Activated CD8-positive, alpha-beta memory T cell treated with anti-CD3 and anti-CD28 coated beads, Interleukin-2, amount 10 ng/mL, durations not matched to agents 7 days and 5 days (primary cell): ENCODE results near the gene IFNG-AS1. TPM values are rescaled to one million over a fixed set of nuclear protein-coding genes. Genes with fewer than 3 reads are reported as not detected.

Experiments
- ATAC-seq: fragments of 150-1000 bp; cut with Tn5 transposase; one replicate; pipeline ENCODE4 v1.10.0; 2021; ENCODE audit warnings: moderate library complexity
- CTCF ChIA-PET: fragments of 350-600 bp; sonication (Branson Sonifier 250); formaldehyde crosslinking; loops from one replicate; lab custom pipeline; 2021; ENCODE audit warnings: antibody characterized with exemption; lab: Charles Lee
- DNase-seq: peaks from one replicate; pipeline ENCODE4 v3.0.0-alpha.2; 2020
- H3K27ac Mint-ChIP-seq: one replicate; pipeline ENCODE4 v1.8.0; 2021; ENCODE audit warnings: mild to moderate bottlenecking, mixed read lengths
- H3K27me3 Mint-ChIP-seq: one replicate; pipeline ENCODE4 v1.8.0; 2021; ENCODE audit warnings: mixed read lengths
- H3K36me3 Mint-ChIP-seq: one replicate; pipeline ENCODE4 v1.8.0; 2021; ENCODE audit warnings: mild to moderate bottlenecking, mixed read lengths
- H3K4me1 Mint-ChIP-seq: one replicate; pipeline ENCODE4 v1.8.0; 2021; ENCODE audit warnings: mixed read lengths
- H3K4me3 Mint-ChIP-seq: one replicate; pipeline ENCODE4 v1.8.0; 2021; ENCODE audit warnings: mild to moderate bottlenecking, moderate library complexity, mixed read lengths
- H3K9me3 Mint-ChIP-seq: one replicate; pipeline ENCODE4 v1.8.0; 2022; ENCODE audit warnings: low read depth, mixed read lengths
- total RNA-seq, 2 experiments: library from RNA; stranded (reverse); gene quantifications; one replicate each; pipeline ENCODE4 v1.2.3, GENCODE V29; 2021

Gene IFNG-AS1
- total RNA-seq, 2 experiments from 2014 or later, result 0.38 TPM; not detected in 1

DNA sequence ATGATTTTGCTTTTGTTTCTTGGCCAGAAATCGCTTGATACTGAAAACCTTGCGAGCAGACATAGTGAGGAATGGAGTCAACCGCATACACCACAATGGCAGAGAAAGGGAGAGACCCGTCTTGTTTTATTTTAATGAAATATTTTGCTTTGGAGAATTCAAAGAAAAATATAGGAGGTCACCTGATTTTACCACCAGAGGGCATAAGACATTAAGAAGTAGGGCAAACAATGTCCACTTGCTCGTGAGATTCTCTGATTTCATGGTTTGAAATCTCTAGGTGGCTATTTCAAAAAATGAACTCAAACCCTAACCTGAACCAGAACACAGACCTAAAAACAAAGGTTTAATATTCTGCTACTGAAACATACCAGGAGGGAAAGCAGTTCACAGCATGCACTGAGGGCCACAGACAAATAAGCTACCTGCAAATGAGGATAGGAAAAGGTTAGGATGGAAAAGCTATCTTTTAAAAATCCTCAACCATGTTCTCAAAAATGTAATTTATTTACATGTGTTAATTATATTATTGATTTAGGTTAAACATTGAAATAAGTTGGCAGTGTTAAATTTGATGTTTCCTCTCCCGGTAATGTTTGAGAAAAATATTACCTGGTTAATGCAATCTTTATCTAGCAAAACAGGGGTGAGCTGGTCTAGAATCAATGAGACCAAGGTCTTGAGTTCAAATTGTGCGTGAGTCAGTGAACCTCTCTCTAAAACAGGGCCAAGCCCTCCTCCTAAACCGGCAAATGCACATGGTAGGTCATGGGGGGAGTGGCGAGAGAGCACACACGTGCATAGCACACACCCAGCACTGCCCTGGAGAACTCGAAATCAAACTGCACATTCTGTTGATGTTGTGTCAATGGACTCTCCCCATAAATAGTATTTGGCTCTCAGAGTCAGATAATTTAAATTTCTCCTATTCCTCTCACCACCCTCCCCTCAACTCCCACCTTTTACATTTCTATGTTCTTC is 12.5 kb downstream of the IFNG-AS1 start:
- CTCF ChIA-PET, result interaction anchor here (0.7 to 3.7 kb wide), 12 partner anchors 8 to 319 kb away, joined by 3 to 20 read pairs (median 4); partner anchors contain the start of genes IFNG and IFNG-AS1
- H3K4me1 Mint-ChIP-seq, result peaks cover 19% of the 10 kb centered on the region
- ATAC-seq, result peak; percentile 23
- DNase-seq, result no peak
- no peak overlapping the region for H3K4me3 Mint-ChIP-seq
- H3K9me3 Mint-ChIP-seq, result no peaks in the 10 kb centered on the region
- no peak overlapping the region for H3K27ac Mint-ChIP-seq
- no peaks in the 10 kb centered on the region for H3K27me3 Mint-ChIP-seq
- peaks cover 3% of the 10 kb centered on the region for H3K36me3 Mint-ChIP-seq

GRCh38 chr12:68003777-68004176 is 14.5 kb downstream of the IFNG-AS1 start:
- CTCF ChIA-PET, result interaction anchor here (1.2 to 3.7 kb wide), 5 partner anchors 10 to 155 kb away, joined by 3 to 20 read pairs (median 3); partner anchors contain the start of gene IFNG
- Mint-ChIP-seq H3K27ac (no peak overlapping the region), H3K36me3 (no peaks in the 10 kb centered on the region), H3K9me3 (no peaks in the 10 kb centered on the region), H3K4me1 (peaks cover 7% of the 10 kb centered on the region), H3K27me3 (no peaks in the 10 kb centered on the region), H3K4me3 (no peak overlapping the region)
- ATAC-seq (no peak), DNase-seq (no peak)

GRCh38 chr12:68007033-68007432 is 17.8 kb downstream of the IFNG-AS1 start:
- Mint-ChIP-seq H3K4me3 (no peak overlapping the region), H3K36me3 (peaks cover 4% of the 10 kb centered on the region), H3K4me1 (peaks cover 17% of the 10 kb centered on the region), H3K27me3 (no peaks in the 10 kb centered on the region), H3K9me3 (no peaks in the 10 kb centered on the region), H3K27ac (no peak overlapping the region)
- ATAC-seq (no peak), DNase-seq (no peak)
- CTCF ChIA-PET, result interaction anchor here (1.3 kb wide), 1 partner anchor 151 kb away, joined by 3 read pairs; no protein-coding TSS in a partner anchor

GRCh38 chr12:68007466-68007865 is 18.2 kb downstream of the IFNG-AS1 start:
- CTCF ChIA-PET, result no interaction called here
- ATAC-seq (no peak), DNase-seq (no peak)
- no peaks in the 10 kb centered on the region for H3K27me3 Mint-ChIP-seq
- peaks cover 4% of the 10 kb centered on the region for H3K36me3 Mint-ChIP-seq
- H3K27ac Mint-ChIP-seq, result no peak overlapping the region
- H3K9me3 Mint-ChIP-seq, result no peaks in the 10 kb centered on the region
- no peak overlapping the region for H3K4me3 Mint-ChIP-seq
- peaks cover 21% of the 10 kb centered on the region for H3K4me1 Mint-ChIP-seq

DNA sequence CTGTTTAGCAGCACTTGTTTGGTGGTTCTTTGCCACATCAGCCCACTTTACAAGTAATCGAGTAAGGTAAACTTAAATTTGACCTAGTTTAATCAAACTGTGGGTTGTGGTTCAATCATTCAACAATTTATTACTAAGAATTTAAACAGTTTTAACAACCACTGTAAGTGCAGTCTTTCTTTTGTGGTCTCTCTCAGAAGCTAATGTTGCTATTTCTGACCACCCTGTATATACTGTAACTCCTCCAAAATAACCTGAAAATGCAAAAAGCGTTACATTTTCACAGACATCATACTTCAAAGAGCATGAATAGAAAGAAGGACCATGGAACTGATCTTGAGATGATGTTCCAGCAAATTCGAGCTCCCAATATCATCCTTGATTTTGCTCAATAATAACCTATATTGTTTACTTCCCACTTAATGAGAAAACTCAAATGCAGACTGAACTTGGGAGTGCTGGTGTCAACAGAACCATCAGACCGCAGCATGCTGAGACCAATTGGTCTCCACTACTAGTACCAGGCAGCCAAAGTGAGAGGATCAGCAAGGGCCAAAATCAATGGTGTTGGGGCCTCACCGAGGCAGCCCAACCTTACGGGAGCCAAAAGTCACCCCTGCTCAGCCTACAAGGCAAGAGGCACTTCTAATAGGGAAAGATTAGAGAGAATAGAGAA is 22.1 kb downstream of the IFNG-AS1 start:
- CTCF ChIA-PET, result interaction anchor here (0.7 to 2.1 kb wide), 9 partner anchors 9 to 209 kb away, joined by 3 to 6 read pairs (median 3); no protein-coding TSS in a partner anchor
- Mint-ChIP-seq H3K27me3 (no peaks in the 10 kb centered on the region), H3K27ac (peak overlapping the region; percentile 71), H3K9me3 (no peaks in the 10 kb centered on the region), H3K4me1 (peaks cover 24% of the 10 kb centered on the region), H3K4me3 (peak overlapping the region; percentile 5), H3K36me3 (peaks cover 4% of the 10 kb centered on the region)
- no peak for DNase-seq
- ATAC-seq, result peak; percentile 45

DNA sequence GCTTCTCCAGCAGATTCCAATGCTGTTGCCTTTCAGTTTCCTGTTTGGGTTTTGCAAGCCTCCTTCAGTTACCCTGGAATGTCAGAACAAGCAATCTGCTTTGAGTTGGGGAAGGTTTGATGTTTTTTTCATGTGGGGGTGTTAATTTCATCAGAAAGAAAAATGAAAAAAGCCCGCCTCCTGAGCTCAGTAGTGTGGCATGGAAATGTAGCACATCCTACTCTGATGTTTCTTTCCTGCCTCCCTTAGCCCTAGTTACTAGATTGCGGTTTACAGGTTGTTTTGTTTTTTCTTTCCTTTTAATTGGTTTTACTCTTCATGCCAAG is 22.6 kb downstream of the IFNG-AS1 start:
- Mint-ChIP-seq H3K27ac (peak overlapping the region; percentile 71), H3K27me3 (no peaks in the 10 kb centered on the region), H3K36me3 (peaks cover 5% of the 10 kb centered on the region), H3K4me3 (peak overlapping the region; percentile 5), H3K4me1 (peaks cover 24% of the 10 kb centered on the region), H3K9me3 (no peaks in the 10 kb centered on the region)
- DNase-seq, result no peak
- peak; percentile 30 for ATAC-seq
- CTCF ChIA-PET, result interaction anchor here (0.7 to 2.1 kb wide), 8 partner anchors 9 to 209 kb away, joined by 3 to 5 read pairs (median 3); no protein-coding TSS in a partner anchor

GRCh38 chr12:68012712-68013111 is 23.5 kb downstream of the IFNG-AS1 start:
- ATAC-seq, result no peak
- Mint-ChIP-seq H3K4me1 (peaks cover 24% of the 10 kb centered on the region), H3K36me3 (peaks cover 10% of the 10 kb centered on the region), H3K27ac (no peak overlapping the region), H3K9me3 (no peaks in the 10 kb centered on the region), H3K4me3 (no peak overlapping the region), H3K27me3 (no peaks in the 10 kb centered on the region)
- CTCF ChIA-PET, result interaction anchor here (1.7 to 1.8 kb wide), 2 partner anchors 25 to 27 kb away, joined by 4 to 5 read pairs; no protein-coding TSS in a partner anchor
- no peak for DNase-seq

DNA sequence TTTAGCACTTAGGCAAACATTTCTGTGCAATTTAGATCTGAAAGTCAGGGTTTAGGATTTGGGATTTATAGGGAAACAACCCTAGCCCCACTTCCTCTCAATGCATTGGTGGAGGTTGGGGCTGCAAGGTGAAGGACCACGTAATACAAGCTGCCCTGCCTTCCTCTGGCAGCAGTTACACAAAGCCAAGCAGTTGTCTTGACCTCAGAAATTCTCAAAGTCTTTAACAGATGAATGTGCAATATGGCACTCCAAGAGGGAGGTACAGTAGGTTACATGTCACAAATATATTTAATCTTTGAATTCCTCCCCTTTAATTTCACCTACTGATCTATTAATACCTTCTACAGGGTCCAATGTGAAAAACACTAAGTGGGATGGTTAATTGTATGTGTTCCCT is 23.9 kb downstream of the IFNG-AS1 start:
- peaks cover 10% of the 10 kb centered on the region for H3K36me3 Mint-ChIP-seq
- DNase-seq, result no peak
- no peak for ATAC-seq
- peaks cover 24% of the 10 kb centered on the region for H3K4me1 Mint-ChIP-seq
- CTCF ChIA-PET, result interaction anchor here (1.8 kb wide), 1 partner anchor 26 kb away, joined by 5 read pairs; no protein-coding TSS in a partner anchor
- H3K9me3 Mint-ChIP-seq, result no peaks in the 10 kb centered on the region
- H3K27me3 Mint-ChIP-seq, result no peaks in the 10 kb centered on the region
- H3K27ac Mint-ChIP-seq, result no peak overlapping the region
- H3K4me3 Mint-ChIP-seq, result no peak overlapping the region

GRCh38 chr12:68016136-68016535 is 26.9 kb downstream of the IFNG-AS1 start:
- no peak for ATAC-seq
- CTCF ChIA-PET, result no interaction called here
- H3K27ac Mint-ChIP-seq, result no peak overlapping the region

GRCh38 chr12:68018315-68018714 is 29.1 kb downstream of the IFNG-AS1 start:
- H3K9me3 Mint-ChIP-seq, result peaks cover 4% of the 10 kb centered on the region
- H3K27ac Mint-ChIP-seq, result no peak overlapping the region

More at GRCh38 chr12:68016136-68016535, 26.9 kb downstream of the IFNG-AS1 start:
- peaks cover 20% of the 10 kb centered on the region for H3K4me1 Mint-ChIP-seq
- H3K36me3 Mint-ChIP-seq, result peaks cover 7% of the 10 kb centered on the region
- no peaks in the 10 kb centered on the region for H3K9me3 Mint-ChIP-seq
- no peaks in the 10 kb centered on the region for H3K27me3 Mint-ChIP-seq
- DNase-seq, result no peak
- no peak overlapping the region for H3K4me3 Mint-ChIP-seq

DNA sequence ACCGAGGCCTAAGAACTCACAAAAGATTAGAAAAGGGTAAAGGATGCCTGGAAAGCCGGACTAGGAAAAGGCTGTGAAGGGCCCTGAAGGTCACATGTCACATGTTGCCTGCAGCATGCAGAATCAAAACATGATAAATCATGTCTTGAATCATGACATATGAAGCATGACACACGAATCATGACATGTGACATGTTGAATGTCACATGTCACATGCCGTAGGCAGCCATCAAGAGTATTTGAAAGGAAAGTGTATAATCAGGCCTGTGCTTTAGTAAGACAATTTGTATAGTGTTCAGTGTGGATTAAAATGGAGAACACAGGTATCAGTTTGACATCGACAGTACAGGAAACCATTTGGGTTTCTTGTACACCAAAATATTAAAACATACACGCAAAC is 30.8 kb downstream of the IFNG-AS1 start:
- Mint-ChIP-seq H3K9me3 (peaks cover 6% of the 10 kb centered on the region), H3K4me3 (no peak overlapping the region), H3K27me3 (no peaks in the 10 kb centered on the region), H3K4me1 (peaks cover 5% of the 10 kb centered on the region), H3K27ac (no peak overlapping the region), H3K36me3 (peaks cover 15% of the 10 kb centered on the region)
- DNase-seq (no peak), ATAC-seq (no peak)
- CTCF ChIA-PET, result interaction anchor here (1.2 kb wide), 1 partner anchor 9 kb away, joined by 3 read pairs; no protein-coding TSS in a partner anchor

More at GRCh38 chr12:68018315-68018714, 29.1 kb downstream of the IFNG-AS1 start:
- DNase-seq (no peak), ATAC-seq (peak; percentile 30)
- no peak overlapping the region for H3K4me3 Mint-ChIP-seq
- peaks cover 14% of the 10 kb centered on the region for H3K36me3 Mint-ChIP-seq
- no peaks in the 10 kb centered on the region for H3K27me3 Mint-ChIP-seq
- CTCF ChIA-PET, result interaction anchor here (1.2 to 1.7 kb wide), 2 partner anchors 29 to 140 kb away, joined by 3 to 4 read pairs; partner anchors contain the start of gene IFNG-AS1
- peaks cover 5% of the 10 kb centered on the region for H3K4me1 Mint-ChIP-seq

DNA sequence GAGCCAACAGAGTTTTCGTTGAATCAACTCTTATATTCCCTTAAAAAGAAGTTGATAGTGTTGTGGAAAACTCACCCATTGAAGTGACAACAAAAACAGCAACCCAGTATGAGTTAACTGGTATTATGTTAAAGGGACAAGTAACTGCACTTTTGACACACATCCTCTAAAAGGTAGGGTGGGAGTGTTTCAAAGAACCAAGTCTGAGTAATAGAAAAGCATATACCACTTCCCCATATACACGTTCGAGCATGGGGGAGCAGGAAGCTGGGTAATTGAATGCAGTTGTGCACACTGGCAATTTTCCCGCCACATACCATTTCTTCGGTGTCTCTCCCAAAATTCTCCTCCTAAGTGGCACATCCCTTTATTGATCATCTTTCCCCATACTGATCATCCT is 31.5 kb downstream of the IFNG-AS1 start:
- no peak overlapping the region for H3K4me3 Mint-ChIP-seq
- H3K27me3 Mint-ChIP-seq, result no peaks in the 10 kb centered on the region
- CTCF ChIA-PET, result interaction anchor here (1.2 kb wide), 2 partner anchors 9 to 19 kb away, joined by 3 read pairs; no protein-coding TSS in a partner anchor
- no peak overlapping the region for H3K27ac Mint-ChIP-seq
- ATAC-seq (no peak), DNase-seq (no peak)
- H3K9me3 Mint-ChIP-seq, result peaks cover 6% of the 10 kb centered on the region
- H3K36me3 Mint-ChIP-seq, result peaks cover 15% of the 10 kb centered on the region
- peaks cover 5% of the 10 kb centered on the region for H3K4me1 Mint-ChIP-seq

DNA sequence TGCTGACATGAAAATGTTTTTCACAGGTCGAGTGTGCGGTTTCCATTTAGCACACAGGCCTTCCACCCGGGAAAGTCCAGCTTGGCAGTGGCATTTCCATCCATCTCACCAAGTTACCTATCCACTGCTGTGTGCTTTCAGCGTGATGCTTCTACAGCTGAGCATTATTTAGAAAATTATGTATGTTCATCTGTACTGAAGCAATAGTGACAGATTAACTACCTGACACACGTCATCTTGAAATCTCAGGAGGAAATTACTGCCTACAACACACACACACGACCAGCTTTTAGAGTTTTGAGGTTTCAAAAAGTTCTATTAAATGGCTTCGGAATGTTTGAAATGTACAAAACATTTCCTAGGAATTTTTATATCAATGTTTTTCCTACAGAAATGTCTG is 39.4 kb downstream of the IFNG-AS1 start:
- no peak for DNase-seq
- Mint-ChIP-seq H3K27ac (peak overlapping the region; percentile 55), H3K9me3 (peaks cover 3% of the 10 kb centered on the region), H3K4me1 (peaks cover 41% of the 10 kb centered on the region), H3K36me3 (peaks cover 19% of the 10 kb centered on the region), H3K4me3 (peak overlapping the region; percentile 9), H3K27me3 (no peaks in the 10 kb centered on the region)
- no peak for ATAC-seq
- CTCF ChIA-PET, result interaction anchor here (1.0 to 1.5 kb wide), 2 partner anchors 17 to 262 kb away, joined by 3 to 4 read pairs; no protein-coding TSS in a partner anchor
